Neural progenitor cell (in vitro differentiated cells): ENCODE measurements around the gene PARP16.

Experiments
- CTCF ChIP-seq: fragments of 200-600 bp; sonication (generic); IDR thresholded peaks from 2 replicates; pipeline ENCODE4 v1.5.1; 2017; ENCODE audit warnings: antibody characterized with exemption, mild to moderate bottlenecking
- EZH2 ChIP-seq: fragments of 200-600 bp; sonication (generic); IDR thresholded peaks from 2 replicates; pipeline ENCODE4 v1.6.1; 2017; ENCODE audit warnings: antibody characterized with exemption, mild to moderate bottlenecking, moderate library complexity
- EZH2phosphoT487 ChIP-seq: fragments of 200-600 bp; sonication (generic); IDR thresholded peaks from 2 replicates; pipeline ENCODE4 v1.6.1; 2017; ENCODE audit warnings: antibody characterized with exemption

DNA sequence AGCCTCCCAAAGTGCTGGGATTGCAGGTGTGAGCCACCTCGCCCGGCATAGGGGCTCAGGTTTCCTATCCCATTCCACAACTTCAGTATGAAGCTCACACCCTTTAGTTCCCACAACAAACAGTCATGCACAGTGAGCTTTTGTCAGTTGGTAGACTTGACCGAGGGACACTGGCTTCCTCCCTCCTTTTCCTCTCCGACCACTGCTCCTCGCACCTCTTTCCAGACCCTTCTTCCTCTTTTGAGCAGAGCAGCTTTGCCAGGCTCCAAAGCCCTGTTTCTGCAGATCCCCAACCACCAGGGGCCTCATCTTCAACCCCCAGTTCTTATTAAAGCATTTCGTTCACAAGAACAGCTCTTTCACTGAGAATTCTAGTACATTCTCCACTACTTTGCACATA is 62.7 kb downstream of the PARP16 start:
- TF ChIP-seq CTCF, result no peak
- TF ChIP-seq EZH2phosphoT487, result no peak
- TF ChIP-seq EZH2, result no peak
